ENCODE results near the gene MOV10L1.
"Not testable (repeated sequence)": the region's sequence is repeated elsewhere in the genome, so short reads cannot be mapped to it uniquely, and the experiment has no call there.

Gene MOV10L1

DNA sequence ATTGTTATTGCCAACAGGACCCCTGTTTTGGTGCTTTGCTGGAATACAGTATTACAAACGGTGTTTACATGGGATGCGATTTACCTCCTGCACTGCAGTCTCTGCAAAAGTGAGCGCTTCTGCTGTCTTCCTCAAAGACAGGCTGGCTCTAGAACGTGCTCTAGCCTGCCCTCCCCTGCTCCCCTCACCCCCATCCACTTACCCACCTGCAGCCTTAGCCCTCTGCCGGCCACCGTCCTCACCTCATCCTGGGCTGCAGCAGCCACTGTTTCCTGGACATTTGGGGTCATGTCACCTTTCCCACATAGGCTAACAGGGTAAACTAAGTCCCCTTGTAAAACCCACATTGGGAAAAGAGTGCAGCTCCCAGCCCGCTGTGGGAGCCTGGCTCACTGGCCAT lies 71.1 kb downstream of the MOV10L1 start:
- DNase-seq (ENCODE audit: low spot score): no peak

DNA sequence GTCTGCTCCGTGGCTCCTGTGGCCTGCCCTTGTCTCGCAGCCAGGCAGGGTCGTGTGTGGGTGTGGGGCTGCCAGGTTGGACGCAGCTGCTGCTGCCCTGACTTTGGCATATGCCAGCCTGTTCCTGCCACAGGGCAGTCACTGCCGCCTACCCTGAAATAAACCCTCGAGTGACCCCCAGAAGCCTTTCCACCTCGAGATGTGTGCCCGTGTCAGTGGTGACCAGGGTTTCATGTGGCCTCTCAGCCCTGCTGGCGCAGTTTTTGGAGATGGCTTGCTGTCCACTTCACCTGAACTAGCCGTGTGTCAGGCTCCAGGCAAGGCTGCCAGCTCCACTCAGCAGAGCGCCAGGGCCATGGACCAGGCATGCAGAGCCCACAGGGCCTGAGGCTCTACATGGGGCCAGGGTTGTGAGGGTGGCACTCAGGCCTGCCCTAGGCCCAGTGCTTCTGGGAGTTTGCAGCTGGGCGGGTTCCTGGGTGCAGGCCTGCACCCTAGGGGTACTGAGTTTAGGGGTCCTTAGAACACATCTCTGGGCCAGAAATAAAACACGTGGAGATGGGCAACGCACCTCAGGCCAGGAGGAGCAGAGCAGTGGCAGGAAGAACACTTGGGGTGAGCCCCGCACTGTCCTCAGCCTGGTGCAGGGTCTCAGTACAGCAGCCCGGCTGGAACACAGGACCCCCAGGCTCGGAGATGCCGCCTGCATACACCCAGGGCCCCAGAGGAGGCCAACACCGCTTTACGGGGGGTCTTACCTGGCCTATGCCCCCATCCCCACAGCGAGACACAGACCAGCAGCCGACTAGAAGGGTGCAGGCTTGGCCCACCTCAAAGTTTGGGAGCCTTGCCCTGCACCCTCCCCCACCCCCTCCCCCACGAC lies 71.9 kb downstream of the MOV10L1 start:
- DNase-seq (ENCODE audit: low spot score): no peak

DNA sequence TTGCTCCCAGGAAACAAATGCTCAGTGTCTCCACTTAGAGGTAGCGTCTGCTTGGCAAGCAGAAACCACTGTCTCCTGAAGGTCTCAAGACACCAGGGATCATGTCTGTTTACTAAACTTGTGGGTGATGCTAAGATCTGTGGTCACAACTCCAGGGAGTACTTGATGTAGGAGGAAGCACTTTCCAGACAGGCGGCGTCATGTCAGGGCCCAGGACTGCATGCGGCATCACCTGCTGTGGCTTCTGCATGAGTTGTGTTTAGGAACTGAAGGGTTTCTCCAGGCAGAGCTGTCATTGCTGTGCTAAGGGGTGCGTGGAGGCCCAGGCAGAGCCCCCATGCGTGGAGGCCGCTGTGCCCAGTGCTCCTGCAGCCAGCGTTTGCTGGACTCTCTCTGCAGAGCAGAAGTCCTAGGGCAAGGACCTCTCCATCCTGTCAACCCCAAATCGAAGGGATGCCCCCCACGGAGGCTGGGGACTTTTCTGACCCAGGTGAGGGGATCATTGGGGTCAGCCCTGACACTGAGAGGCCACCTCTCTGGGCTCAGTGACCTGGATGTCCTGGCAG lies 72.7 kb downstream of the MOV10L1 start:
- DNase-seq (ENCODE audit: low spot score): no peak

DNA sequence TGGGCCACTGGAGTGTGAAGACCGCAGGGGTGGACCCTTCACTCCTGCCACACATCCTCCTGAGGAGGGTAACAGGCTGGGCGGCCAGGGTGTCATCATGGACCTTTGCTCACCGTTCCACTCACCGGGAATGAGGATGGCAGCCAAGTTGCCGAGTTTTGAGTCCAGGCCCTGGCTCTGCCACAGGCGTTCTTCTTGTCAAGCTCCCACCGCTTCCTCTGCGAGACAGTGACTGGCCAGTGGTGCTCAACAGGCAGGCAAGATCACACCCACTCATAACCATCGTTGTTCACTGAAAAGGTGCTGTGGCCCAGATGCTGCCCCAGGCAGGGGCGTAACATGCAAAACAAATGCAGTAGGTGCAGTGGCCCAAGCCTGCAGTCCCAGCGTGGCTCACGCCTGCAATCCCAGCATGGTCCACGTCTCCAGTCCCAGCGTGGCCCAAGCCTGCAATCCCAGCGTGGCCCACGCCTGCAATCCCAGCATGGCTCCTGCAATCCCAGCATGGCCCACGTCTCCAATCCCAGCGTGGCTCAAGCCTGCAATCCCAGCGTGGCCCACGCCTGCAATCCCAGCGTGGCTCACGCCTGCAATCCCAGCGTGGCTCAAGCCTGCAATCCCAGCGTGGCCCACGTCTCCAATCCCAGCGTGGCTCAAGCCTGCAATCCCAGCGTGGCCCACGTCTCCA lies 75.8 kb downstream of the MOV10L1 start:
- DNase-seq (ENCODE audit: low spot score): no peak

DNA sequence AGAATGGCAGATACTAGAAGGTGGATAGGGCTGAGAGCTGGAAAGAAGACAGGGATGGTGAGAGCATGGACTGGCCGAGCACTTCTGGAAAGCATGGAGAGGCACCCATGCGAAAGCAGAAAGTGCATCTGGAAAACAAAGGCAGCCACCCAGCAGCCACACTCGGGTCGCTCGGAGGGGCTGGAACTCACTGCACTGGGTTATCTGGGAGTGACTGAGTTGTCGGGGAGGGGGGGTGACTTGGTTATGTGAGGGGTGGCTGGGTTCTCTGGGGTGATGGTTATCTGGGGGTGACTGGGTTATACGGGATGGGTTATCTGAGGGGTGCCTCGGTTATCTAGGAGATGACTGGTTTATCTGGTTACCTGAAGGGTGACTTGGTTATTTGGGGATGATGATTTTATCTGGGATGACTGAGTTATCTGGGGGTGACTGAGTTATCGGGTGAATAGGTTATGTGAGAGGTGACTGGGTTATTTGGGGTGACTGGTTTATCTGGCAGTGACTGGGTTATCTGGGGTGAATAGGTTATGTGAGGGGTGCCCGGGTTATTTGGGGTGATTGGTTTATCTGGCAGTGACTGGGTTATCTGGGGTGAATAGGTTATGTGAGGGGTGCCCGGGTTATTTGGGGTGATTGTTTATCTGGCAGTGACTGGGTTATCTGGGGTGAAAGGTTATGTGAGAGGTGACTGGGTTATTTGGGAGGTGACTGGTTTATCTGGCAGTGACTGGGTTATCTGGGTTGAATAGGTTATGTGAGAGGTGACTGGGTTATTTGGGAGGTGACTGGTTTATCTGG lies 78.1 kb downstream of the MOV10L1 start:
- no peak for DNase-seq (ENCODE audit: low spot score)

DNA sequence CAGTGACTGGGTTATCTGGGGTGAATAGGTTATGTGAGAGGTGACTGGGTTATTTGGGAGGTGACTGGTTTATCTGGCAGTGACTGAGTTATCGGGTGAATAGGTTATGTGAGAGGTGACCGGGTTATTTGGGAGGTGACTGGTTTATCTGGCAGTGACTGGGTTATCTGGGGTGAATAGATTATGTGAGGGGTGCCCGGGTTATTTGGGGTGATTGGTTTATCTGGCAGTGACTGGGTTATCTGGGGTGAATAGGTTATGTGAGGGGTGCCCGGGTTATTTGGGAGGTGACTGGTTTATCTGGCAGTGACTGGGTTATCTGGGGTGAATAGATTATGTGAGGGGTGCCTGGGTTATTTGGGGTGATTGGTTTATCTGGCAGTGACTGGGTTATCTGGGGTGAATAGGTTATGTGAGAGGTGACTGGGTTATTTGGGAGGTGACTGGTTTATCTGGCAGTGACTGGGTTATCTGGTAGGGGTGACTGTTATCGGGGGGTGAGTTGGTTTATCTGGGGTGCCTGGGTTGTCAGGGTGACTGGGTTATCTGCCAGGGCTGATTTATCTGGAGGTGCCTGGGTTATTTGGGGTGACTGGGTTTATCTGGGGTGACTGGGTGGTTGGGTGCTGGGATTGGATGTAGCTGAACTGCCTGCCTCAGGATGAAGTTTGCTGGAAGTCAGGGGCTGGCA lies 78.8 kb downstream of the MOV10L1 start:
- not testable (repeated sequence) for DNase-seq (ENCODE audit: low spot score)

DNA sequence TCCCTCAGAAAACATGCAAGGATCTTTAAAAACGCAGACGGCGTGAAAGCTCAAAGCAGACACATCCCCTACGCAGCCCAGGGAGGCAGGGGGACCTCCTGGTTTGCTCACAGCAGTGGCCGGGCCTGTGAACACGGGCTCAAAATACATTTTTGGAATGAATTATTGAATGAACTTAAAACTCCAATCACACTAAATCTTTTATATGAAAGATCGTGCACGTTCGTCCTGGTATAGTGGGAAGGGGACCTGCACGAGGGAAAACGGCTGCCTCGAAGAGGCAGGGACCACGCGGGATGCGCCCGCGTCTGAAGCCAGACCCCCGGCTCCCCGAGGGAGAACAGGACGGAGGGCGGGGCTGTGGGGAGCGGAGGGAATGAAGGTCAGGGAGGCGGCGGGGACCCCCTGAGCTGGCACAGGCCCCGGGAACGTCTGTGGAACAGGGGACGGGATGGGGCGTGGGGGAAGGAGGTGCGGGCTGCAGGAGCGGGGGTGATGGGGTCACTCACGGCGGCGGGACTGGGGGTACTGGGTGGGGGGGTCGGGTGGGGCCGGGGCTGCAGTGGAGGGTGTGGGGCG lies 79.5 kb downstream of the MOV10L1 start:
- no peak for DNase-seq (ENCODE audit: low spot score)

DNA sequence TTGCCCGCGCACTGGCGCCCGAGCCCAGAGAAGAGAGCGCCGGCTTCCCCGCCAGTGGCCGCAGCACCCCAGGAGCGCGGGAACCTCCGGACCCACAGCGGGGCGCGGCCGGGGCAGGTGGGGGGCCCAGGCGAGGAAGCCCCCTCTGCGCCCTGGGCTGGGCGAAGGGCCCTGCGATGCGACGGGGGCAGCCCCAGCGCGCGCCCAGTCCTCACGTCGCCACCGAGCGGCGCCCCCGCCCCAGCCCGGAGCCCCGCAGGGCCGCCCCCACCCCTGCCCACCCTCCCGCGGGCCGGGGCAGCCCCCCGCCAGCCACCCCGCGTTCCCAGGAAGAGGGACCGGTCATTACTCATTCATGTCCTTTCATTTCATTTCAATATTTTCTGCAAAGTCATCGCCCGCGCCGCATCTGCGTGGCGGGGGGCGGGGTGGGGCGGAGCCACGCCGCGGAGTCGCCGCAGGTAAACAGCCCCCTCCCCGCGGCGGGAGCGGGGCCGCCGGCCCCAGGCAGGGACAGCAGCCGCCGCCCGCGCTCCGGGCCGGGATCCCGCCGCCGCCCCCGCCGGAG lies 80.1 kb downstream of the MOV10L1 start:
- DNase-seq (ENCODE audit: low spot score): no peak

DNA sequence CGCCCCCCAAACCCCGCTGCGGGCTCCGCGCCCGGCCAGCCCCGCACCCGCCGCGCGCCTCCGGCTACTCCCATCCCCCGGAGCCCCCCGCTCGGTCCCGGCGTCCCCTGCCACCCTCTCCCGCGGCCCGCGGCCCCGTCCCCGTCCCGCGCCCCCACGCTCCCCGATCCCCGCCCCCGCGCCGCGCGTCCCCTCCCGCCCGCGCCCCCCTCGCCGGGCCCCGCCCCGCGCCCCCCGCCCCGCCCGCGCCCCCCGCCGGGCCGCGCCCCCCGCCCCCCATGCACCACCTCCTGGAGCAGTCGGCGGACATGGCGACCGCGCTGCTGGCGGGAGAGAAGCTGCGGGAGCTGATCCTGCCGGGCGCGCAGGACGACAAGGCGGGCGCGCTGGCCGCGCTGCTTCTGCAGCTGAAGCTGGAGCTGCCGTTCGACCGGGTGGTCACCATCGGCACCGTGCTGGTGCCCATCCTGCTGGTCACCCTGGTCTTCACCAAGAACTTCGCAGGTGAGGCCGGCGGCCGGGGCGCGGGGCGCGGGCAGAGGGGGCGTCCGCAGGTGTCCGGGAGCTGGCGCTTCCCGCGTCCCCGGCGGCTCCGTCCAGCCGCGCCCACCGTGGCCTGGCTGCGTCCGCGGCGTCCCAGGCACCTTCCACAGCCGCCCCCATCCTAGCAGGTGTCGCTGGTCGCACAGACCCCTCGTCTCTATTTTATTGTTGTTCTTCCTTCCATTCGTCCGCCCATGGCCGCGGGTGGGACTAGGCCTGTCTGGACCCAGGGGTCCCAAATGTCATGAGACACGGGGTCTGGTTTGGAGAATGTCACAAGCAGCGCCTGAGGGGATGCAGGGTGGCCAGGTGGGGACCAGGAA lies 80.9 kb downstream of the MOV10L1 start, which contains the start of gene PANX2:
PANX2 (plus strand) TSS at position 279 of the 866 bp plus-strand sequence; CDS start at position 279, 0 bp downstream.
- no peak for DNase-seq (ENCODE audit: low spot score)

DNA sequence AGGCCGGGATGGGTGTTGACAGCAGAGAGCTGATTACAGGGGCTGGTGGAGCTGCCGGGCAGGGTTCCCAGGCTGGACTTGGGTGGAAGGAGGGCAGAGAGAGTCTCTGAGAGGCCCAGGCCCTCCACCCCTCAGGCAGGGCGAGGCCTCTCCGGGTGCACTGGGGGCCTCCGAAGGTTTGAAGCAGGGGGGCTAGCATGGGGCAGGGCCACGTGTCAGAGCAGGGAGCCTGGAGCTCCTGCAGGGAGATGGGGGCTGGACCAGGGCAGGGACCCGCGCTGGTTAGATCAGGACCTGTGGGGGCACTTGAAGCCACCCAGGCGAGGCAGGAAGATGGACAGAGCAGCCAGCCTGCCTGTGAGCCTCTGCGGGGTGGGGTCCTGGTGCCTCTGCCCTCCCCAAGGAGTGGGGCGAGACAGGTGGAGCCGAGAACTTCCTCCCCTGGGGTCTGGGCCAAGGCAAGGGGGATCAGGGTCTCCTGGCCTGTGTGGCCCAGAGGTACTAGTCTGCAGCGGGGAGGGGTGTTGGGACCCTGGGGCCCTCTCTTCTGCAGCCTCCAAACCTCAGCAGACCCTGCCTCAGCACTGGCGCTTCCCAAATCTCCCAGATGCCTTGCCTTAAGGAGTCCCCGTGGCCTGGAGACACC lies 81.6 kb downstream of the MOV10L1 start:
- DNase-seq (ENCODE audit: low spot score): no peak

DNA sequence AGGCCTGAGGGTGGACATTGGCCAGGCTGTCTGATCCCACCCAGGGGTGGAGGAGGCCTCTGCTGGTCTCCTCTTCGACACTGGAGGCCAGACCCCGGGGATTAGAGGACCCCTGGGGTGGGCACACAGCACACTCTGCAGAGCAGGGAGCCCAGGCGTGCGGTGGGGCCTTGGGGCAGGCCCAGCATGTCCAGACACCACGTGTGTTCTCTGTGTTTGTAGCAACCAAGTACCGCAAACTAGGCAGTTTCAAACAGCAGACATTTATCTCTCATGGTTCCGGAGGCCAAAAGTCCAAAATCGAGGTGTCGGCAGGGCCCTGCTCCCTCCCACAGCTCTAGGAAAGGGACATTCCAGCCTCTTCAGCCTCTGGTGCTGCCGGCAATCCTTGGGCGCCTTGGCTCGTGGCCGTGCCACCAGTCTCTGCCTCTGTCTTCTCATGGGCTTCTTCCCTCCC lies 82.2 kb downstream of the MOV10L1 start:
- DNase-seq (ENCODE audit: low spot score): no peak

DNA sequence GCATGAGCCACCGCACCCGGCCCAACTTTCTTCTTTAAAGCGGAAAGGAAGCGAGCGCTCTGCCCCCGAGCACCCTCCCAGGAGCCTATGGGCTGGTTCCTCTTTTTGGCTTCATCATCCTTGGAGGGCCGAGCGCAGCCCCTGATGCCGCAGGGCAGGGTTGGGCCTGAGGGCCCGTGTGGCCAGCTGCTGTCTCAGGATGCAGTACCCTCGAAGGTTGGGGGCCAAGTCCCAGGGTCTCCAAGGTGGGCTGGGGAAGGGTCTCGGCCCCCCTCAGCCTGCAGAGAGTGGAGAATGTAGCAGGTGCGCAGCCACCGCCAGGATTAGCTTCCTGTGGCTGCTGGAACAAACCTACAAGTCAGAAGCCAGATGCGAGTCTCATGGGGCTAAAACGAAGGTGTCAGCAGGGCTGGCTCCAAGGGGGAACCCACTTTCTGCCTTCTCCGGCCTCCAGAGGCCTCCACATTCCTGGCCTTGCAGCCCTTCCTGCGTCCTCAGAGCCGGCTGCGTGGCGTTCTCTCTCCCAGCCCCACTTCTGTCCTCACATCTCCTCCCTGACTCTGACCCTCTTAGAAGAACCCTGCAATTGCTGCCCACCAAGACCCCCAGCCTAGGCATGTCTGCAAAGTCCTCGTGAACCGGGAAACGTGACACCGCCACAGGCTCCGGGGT lies 83.6 kb downstream of the MOV10L1 start:
- no peak for DNase-seq (ENCODE audit: low spot score)

DNA sequence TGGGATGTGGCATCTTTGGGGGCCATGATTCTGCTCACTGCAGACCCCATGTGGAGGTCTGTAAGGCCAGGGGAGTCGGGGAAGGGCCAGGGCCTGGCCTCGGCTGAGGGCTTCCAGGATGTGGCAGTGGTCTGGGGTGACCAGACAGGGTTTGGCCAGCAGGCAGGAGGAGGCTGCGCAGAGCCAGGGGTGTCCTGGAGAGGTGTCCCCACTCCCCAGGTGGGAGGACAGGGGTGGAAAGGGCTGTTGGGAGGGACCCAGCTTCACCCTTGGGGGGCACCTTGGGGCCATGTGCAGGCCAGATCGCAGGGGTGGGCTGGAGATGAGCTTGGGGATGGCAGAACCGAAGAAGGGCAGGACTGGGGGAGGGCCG lies 84.2 kb downstream of the MOV10L1 start:
- DNase-seq (ENCODE audit: low spot score): no peak

DNA sequence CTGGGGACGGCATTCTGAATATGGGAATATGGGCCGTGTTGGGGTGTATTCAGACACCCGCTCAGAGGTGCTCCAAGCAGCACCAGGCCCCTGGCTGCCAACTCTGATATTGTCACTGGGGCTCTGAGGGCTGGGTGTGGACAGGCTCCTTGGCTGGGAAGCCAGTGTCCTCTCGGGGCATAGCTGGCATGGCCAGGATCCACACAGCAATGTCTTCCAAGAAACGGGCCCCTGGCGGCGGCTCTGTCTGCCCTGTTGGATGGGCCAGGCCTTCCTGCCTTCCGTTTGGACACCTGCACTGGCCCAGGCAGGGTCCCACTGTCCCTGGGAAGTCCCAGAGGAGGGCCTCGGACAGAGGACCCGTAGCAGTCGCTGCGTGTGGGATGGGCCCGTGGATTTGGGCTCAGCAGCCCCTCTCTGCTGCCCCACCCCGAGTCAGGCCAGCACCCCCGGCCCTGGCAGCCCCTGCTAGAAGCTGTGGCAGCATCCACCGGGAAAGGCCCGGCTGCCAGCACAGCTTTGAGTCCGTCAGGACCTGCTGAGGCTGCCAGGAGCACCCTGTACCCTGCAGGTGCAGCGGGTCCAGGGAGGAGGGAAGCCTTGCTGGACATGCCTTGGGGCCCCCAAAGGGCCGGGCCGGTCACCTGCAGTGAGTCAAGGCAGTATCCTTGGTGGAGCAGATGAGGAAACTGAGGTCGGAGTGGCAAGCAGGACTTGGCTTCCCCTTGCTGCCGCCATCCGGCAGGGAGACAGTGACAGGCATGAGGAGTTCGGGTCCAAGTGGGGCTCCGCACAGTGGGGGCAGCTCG lies 84.8 kb downstream of the MOV10L1 start:
- no peak for DNase-seq (ENCODE audit: low spot score)

DNA sequence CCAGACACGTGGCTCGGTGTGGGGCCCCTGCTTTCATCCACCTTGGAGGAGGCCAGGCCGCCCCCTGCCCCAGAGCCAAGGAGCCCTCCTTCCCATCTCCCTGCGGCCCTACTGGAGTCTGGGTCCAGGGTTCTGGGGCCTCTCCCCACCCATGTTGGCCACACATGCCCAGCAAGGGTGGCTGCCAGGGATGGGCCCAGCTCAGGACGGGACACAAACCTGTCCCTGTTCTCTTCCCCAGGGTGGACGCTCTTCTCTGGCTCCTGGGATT lies 85.3 kb downstream of the MOV10L1 start:
- no peak for DNase-seq (ENCODE audit: low spot score)

DNA sequence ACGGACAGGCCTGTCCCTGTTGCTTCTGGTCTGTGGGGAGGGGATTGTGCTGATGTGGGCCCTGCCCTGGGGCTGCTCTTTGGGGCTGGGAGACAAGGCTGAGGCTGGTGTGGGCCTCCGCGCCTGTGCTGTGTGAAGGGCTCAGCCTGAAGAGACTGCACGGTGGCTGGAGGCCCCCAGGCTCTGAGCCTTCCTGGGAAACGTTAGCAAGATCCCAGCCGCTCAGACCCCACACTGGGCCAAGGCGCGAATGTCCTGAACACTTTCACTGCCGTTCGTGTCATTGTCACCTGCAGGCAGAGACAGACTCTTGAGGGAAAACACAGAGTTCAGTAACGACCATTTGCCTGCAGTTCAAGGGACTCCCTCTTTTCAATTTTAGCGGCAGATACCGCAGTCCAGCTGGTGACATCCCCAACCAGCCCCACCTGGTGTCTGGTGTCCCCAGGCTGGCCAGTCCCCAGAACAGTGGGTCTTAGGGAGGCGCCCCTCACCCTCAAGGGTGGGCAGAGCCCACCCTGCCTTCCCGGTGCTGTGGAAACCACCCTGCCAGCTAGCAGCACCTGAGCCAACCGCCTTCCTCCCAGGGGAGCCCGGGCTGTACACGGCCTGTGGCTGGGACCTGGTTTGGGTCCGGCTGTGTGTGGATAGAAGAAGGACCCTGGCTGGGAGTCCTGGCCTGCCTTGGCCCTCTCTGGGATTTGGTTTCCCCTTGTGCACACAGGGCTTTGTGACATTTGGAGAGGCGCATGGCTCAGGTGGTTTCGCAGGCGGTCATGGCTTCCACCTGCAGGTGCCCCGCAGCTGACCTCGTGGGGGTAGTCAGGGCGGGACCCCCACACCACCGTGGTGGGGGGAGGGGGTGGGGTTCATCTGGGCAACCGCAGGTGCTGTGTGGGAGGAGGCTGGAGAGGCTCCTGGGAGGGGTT lies 86.4 kb downstream of the MOV10L1 start:
- no peak for DNase-seq (ENCODE audit: low spot score)
